Measurements from ENCODE around the gene SLC4A1AP. TPM values are rescaled to one million over a fixed set of nuclear protein-coding genes. Genes with fewer than 3 reads are reported as not detected.

SLC4A1AP gene
- total RNA-seq, 1 donor from 2014 or later: 20.5 TPM

GRCh38 chr2:27702302-27702701, 38.6 kb downstream of the SLC4A1AP start:
- TF ChIP-seq, protein P1, sequence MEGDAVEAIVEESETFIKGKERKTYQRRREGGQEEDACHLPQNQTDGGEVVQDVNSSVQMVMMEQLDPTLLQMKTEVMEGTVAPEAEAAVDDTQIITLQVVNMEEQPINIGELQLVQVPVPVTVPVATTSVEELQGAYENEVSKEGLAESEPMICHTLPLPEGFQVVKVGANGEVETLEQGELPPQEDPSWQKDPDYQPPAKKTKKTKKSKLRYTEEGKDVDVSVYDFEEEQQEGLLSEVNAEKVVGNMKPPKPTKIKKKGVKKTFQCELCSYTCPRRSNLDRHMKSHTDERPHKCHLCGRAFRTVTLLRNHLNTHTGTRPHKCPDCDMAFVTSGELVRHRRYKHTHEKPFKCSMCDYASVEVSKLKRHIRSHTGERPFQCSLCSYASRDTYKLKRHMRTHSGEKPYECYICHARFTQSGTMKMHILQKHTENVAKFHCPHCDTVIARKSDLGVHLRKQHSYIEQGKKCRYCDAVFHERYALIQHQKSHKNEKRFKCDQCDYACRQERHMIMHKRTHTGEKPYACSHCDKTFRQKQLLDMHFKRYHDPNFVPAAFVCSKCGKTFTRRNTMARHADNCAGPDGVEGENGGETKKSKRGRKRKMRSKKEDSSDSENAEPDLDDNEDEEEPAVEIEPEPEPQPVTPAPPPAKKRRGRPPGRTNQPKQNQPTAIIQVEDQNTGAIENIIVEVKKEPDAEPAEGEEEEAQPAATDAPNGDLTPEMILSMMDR (IDR thresholded peaks at IDR 0.05; ENCODE audit: insufficient read depth, low read length, severe bottlenecking): no peak
- FAIRE-seq: no peak
- Histone ChIP-seq H3K4me3 (ENCODE audit: low read depth, low read length) (no peak overlapping the region), H3K27me3 (ENCODE audit: control insufficient read depth, insufficient read depth, low read length) (no peaks in the 10 kb centered on the region), H3K36me3 (ENCODE audit: control insufficient read depth, insufficient read depth, low read length) (no peaks in the 10 kb centered on the region)
- DNase-seq (ENCODE audit: low read depth): no peak

DNA sequence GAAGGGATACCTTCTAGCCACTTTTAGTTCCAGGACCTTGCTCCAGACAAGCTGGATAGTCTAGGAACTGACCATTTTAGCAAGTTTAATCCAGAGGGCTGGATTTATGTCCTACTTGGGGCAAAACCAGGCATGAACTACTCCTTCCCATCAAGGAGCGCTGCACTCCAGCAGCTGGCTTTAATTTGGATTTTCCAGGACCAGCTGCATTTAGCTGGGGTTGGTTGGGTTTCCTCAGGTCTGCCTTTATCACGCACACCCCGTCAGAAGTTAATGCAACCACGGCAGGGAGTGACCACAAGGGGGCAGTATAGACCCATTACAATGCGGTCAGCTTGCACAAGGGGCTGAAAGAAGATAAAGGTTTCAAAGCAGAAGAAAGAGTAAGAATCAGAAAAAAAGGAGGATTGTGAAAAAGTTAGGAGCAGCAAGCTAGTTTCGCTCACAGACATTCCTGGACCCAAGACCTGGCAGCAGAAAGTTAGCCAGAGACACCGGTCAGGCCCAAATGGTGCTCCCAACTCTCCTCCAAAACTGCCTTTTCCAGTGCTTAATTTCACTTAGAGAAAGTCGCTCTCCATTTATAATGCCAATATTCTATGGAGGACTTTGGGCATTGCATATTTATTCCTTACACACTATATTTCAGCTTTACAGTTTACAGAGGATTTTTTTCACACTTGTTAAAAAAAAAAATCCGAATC, 40.1 kb downstream of the SLC4A1AP start:
- DNase-seq (ENCODE audit: low read depth): peak; percentile 80
- Histone ChIP-seq H3K27me3 (ENCODE audit: control insufficient read depth, insufficient read depth, low read length) (no peaks in the 10 kb centered on the region), H3K4me3 (ENCODE audit: low read depth, low read length) (no peak overlapping the region), H3K36me3 (ENCODE audit: control insufficient read depth, insufficient read depth, low read length) (no peaks in the 10 kb centered on the region)
- TF ChIP-seq, protein P1 (IDR thresholded peaks at IDR 0.05; ENCODE audit: insufficient read depth, low read length, severe bottlenecking): peak; percentile 85
- FAIRE-seq: no peak

DNA sequence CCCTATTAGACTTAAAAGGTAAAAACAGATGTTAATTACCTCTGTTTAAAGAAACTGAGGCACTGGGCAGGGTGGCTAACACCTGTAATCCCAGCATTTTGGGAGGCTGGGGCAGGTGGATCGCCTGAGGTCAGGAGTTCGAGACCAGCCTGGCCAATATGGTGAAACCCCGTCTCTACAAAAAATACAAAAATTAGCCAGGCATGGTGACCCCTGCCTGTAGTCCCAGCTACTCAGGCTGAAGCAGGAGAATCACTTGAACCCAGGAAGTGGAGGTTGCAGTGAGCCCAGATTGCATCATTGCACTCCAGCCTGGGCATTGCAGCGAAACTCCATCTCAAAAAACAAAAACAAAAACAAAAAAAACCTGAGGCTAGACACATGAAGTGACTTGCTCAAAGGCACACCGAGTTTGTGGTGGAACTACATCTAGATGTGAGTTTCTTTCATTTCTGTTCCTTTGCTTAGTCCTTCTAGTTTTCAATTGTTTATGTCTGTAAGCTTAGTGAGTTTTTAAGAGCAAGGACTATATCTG, 40.7 kb downstream of the SLC4A1AP start:
- Histone ChIP-seq H3K36me3 (ENCODE audit: control insufficient read depth, insufficient read depth, low read length) (no peaks in the 10 kb centered on the region), H3K27me3 (ENCODE audit: control insufficient read depth, insufficient read depth, low read length) (no peaks in the 10 kb centered on the region), H3K4me3 (ENCODE audit: low read depth, low read length) (no peak overlapping the region)
- DNase-seq (ENCODE audit: low read depth): peak; percentile 18
- TF ChIP-seq, protein P1 (IDR thresholded peaks at IDR 0.05; ENCODE audit: insufficient read depth, low read length, severe bottlenecking): no peak
- FAIRE-seq: no peak

- FAIRE-seq: peak; percentile 66
- DNase-seq (ENCODE audit: low read depth): peak; percentile 100
- no peak overlapping the region for H3K4me3 ChIP-seq (ENCODE audit: low read depth, low read length)
Observed at GRCh38 chr2:27705851-27706622, 42.3 kb downstream of the SLC4A1AP start.

DNA sequence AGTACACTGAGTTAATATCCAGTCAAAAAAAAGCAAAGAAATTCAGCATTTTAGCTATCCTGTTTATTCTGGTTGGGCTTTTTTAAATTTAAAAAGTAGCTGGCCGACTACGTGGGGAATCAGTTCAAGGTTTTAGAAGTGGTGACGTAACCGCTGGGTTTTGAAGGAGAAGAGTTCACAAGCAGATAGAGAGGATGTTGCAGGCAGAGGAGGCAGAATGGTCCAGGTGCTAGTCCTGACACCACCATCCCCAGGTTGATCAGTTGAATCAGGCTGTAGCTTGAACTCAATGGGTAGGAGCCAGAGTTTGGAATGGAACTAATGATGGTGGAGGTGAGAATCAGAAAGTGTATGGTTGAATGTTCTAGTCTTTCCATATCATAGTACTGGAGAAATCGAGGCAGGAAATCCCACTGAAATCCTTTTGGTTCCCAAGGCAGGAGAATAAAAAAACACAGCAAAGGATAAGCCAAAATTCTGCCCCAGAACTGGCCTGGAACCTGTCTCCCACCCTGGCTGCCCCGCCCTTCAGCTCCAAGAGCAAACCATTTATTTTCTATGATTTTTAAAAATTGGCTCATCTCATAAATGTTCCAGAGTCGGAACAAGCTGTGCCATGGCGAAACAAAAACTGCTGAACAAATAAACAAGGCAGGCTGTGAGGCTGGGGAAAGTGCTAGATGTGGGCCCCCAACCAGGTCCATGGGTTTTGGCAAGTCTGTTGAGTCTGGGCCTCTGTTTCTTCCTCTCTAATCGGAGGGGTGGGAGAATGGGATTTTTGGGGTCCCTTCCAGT, 44.0 kb downstream of the SLC4A1AP start:
- DNase-seq (ENCODE audit: low read depth): no peak
- no peak for FAIRE-seq
- TF ChIP-seq, protein P1 (IDR thresholded peaks at IDR 0.05; ENCODE audit: insufficient read depth, low read length, severe bottlenecking): no peak
- Histone ChIP-seq H3K4me3 (ENCODE audit: low read depth, low read length) (no peak overlapping the region), H3K27me3 (ENCODE audit: control insufficient read depth, insufficient read depth, low read length) (no peaks in the 10 kb centered on the region), H3K36me3 (ENCODE audit: control insufficient read depth, insufficient read depth, low read length) (no peaks in the 10 kb centered on the region)

More at GRCh38 chr2:27705851-27706622, 42.3 kb downstream of the SLC4A1AP start:
- TF ChIP-seq, protein P1 (IDR thresholded peaks at IDR 0.05; ENCODE audit: insufficient read depth, low read length, severe bottlenecking): no peak
- Histone ChIP-seq H3K27me3 (ENCODE audit: control insufficient read depth, insufficient read depth, low read length) (no peaks in the 10 kb centered on the region), H3K36me3 (ENCODE audit: control insufficient read depth, insufficient read depth, low read length) (no peaks in the 10 kb centered on the region)

Data from bronchial epithelial cell (primary cell).